ENCODE measurements around the gene ROBO1. TPM values are rescaled to one million over a fixed set of nuclear protein-coding genes. Genes with fewer than 3 reads are reported as not detected.

Gene ROBO1
- total RNA-seq, 1 donor from 2014 or later: 7.1 TPM

DNA sequence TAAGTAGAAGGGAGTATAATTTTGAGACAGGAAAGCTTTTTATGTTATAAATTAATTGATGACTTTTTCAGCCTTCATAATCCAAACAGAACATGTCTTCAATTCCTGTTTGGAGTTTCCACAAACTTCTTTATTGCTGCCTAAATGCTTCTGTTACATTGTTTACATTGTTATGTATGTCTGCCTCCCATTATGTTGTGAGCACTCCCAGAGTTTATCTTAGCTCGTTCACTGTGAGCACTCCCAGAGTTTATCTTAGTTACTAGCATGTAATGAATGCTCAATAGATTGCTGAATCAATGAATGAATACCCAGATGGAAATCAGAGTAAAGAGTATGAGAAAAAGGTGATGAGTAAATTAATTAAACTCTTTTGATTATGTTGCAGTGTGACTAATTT, 1178.0 kb downstream of the ROBO1 start:
- H3K9me3 ChIP-seq (replicated peaks): no peaks in the 10 kb centered on the region
- no peak for TF ChIP-seq CTCF (IDR thresholded peaks at IDR 0.05; ENCODE audit: borderline replicate concordance)
- H3K27ac ChIP-seq (replicated peaks): no peak overlapping the region

GRCh38 chr3:78588906-78589621, 1178.7 kb downstream of the ROBO1 start:
- Histone ChIP-seq H3K9me3 (replicated peaks) (no peaks in the 10 kb centered on the region), H3K27ac (replicated peaks) (no peak overlapping the region), H3K27me3 (ENCODE audit: low read depth) (no peaks in the 10 kb centered on the region), H3K4me1 (no peaks in the 10 kb centered on the region), H3K4me3 (no peak overlapping the region), H3K36me3 (no peaks in the 10 kb centered on the region)
- no peak for TF ChIP-seq CTCF (IDR thresholded peaks at IDR 0.05; ENCODE audit: borderline replicate concordance)
- intact Hi-C loops (cut with micrococcal nuclease): no loop called here
- DNase-seq: no peak

More for the DNA sequence above, 1178.0 kb downstream of the ROBO1 start:
- Histone ChIP-seq H3K36me3 (no peaks in the 10 kb centered on the region), H3K4me1 (no peaks in the 10 kb centered on the region), H3K4me3 (no peak overlapping the region), H3K27me3 (ENCODE audit: low read depth) (no peaks in the 10 kb centered on the region)
- intact Hi-C loops (cut with micrococcal nuclease): no loop called here
- DNase-seq: no peak

- no peak for DNase-seq
- Histone ChIP-seq H3K27ac (replicated peaks) (no peak overlapping the region), H3K4me1 (no peaks in the 10 kb centered on the region), H3K36me3 (no peaks in the 10 kb centered on the region), H3K27me3 (ENCODE audit: low read depth) (no peaks in the 10 kb centered on the region), H3K9me3 (replicated peaks) (no peaks in the 10 kb centered on the region), H3K4me3 (no peak overlapping the region)
- intact Hi-C loops (cut with micrococcal nuclease): no loop called here
- TF ChIP-seq CTCF (IDR thresholded peaks at IDR 0.05; ENCODE audit: borderline replicate concordance): no peak
Measured at GRCh38 chr3:78580681-78581080, 1187.1 kb downstream of the ROBO1 start.

GRCh38 chr3:78571486-78571885, 1196.3 kb downstream of the ROBO1 start:
- Histone ChIP-seq H3K27ac (replicated peaks) (no peak overlapping the region), H3K27me3 (ENCODE audit: low read depth) (no peaks in the 10 kb centered on the region), H3K9me3 (replicated peaks) (no peaks in the 10 kb centered on the region), H3K4me3 (no peak overlapping the region), H3K36me3 (no peaks in the 10 kb centered on the region), H3K4me1 (no peaks in the 10 kb centered on the region)
- DNase-seq: no peak
- intact Hi-C loops (cut with micrococcal nuclease): no loop called here
- no peak for TF ChIP-seq CTCF (IDR thresholded peaks at IDR 0.05; ENCODE audit: borderline replicate concordance)

GRCh38 chr3:78570496-78570895, 1197.3 kb downstream of the ROBO1 start:
- no peaks in the 10 kb centered on the region for H3K36me3 ChIP-seq
- intact Hi-C loops (cut with micrococcal nuclease): no loop called here
- no peak for TF ChIP-seq CTCF (IDR thresholded peaks at IDR 0.05; ENCODE audit: borderline replicate concordance)
- no peak overlapping the region for H3K27ac ChIP-seq (replicated peaks)
- no peaks in the 10 kb centered on the region for H3K27me3 ChIP-seq (ENCODE audit: low read depth)
- no peaks in the 10 kb centered on the region for H3K4me1 ChIP-seq
- DNase-seq: no peak
- peaks cover 2% of the 10 kb centered on the region for H3K9me3 ChIP-seq (replicated peaks)
- H3K4me3 ChIP-seq: no peak overlapping the region

Measured in left ventricle myocardium inferior (tissue), 1 donor.